Endothelial cell (in vitro differentiated cells): ENCODE data around the gene DLGAP1. TPM values are rescaled to one million over a fixed set of nuclear protein-coding genes. Genes with fewer than 3 reads are reported as not detected.

Source experiments
- DNase-seq: peaks from one replicate; pipeline ENCODE4 v3.0.0; 2021; ENCODE audit warnings: low spot score
- H3K27ac Mint-ChIP-seq: one replicate; pipeline ENCODE4 v1.8.0; 2021; ENCODE audit warnings: mixed read lengths, inconsistent platforms; ENCODE audit not compliant: unreplicated experiment
- H3K27me3 Mint-ChIP-seq: one replicate; pipeline ENCODE4 v1.8.0; 2021; ENCODE audit warnings: mild to moderate bottlenecking, moderate library complexity, mixed read lengths, inconsistent platforms; ENCODE audit not compliant: unreplicated experiment
- H3K36me3 Mint-ChIP-seq: one replicate; pipeline ENCODE4 v1.8.0; 2021; ENCODE audit warnings: mild to moderate bottlenecking, low read depth, mixed read lengths, inconsistent platforms; ENCODE audit not compliant: unreplicated experiment
- H3K4me1 Mint-ChIP-seq: one replicate; pipeline ENCODE4 v1.8.0; 2021; ENCODE audit warnings: mild to moderate bottlenecking, mixed read lengths, inconsistent platforms; ENCODE audit not compliant: unreplicated experiment
- H3K4me3 Mint-ChIP-seq: one replicate; pipeline ENCODE4 v1.8.0; 2021; ENCODE audit warnings: mild to moderate bottlenecking, mixed read lengths, inconsistent platforms; ENCODE audit not compliant: unreplicated experiment
- H3K9me3 Mint-ChIP-seq: one replicate; pipeline ENCODE4 v1.8.0; 2021; ENCODE audit warnings: mixed read lengths, inconsistent platforms; ENCODE audit not compliant: unreplicated experiment
- total RNA-seq: library from RNA; stranded (reverse); fragmentation: NEBNext Ultra II Directional; extraction: Animal tissue kit (Norgen Biotek cat#: 25700); gene quantifications from one replicate; pipeline ENCODE4 v1.2.1, GENCODE V29; 2021; ENCODE audit not compliant: unreplicated experiment
- TF ChIP-seq, protein P1 (sequence below): fragments of 200-600 bp; sonication (generic); IDR thresholded peaks from one replicate; pipeline ENCODE4 v1.5.0; 2021; ENCODE audit warnings: antibody characterized with exemption; ENCODE audit not compliant: unreplicated experiment

The DLGAP1 gene
- total RNA-seq, 1 donor from 2014 or later: 1.8 TPM

DNA sequence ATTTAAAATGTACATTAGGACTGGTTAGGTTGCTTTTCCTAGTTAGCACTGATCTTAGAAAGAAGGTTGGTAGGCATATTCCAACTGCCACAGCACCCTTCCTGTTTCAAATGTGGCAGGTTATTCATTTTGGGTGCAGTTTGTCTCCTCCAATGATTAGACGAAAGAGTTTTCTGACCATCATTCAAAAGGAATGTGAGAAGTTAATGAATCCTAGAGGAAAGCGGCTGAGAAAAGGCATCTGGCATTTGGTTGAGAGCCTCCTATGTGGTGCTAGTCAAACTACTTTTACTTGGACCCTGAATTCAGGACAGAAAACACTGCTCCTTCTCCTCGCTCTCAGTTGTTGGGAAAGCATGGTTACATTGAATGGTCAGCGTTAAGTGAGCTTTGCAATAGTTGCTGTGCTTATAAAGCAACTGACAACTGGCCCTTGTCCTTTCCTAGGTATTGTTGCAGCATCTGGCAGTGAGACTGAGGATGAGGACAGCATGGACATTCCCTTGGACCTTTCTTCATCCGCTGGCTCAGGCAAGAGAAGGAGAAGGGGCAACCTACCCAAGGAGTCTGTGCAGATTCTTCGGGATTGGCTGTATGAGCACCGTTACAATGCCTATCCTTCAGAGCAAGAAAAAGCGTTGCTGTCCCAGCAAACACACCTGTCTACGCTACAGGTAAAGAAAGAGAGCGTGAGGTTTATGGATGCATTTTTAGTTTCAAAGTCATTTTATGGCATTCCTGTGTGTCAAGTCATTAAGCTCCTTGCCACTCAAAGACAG, 999.0 kb downstream of the DLGAP1 start:
- DNase-seq: no peak
- Mint-ChIP-seq H3K27ac (peak overlapping the region; percentile 75), H3K4me3 (peak overlapping the region; percentile 78), H3K9me3 (no peaks in the 10 kb centered on the region), H3K4me1 (peaks cover 58% of the 10 kb centered on the region), H3K36me3 (peaks cover 49% of the 10 kb centered on the region), H3K27me3 (peaks cover 20% of the 10 kb centered on the region)
- TF ChIP-seq, protein P1, sequence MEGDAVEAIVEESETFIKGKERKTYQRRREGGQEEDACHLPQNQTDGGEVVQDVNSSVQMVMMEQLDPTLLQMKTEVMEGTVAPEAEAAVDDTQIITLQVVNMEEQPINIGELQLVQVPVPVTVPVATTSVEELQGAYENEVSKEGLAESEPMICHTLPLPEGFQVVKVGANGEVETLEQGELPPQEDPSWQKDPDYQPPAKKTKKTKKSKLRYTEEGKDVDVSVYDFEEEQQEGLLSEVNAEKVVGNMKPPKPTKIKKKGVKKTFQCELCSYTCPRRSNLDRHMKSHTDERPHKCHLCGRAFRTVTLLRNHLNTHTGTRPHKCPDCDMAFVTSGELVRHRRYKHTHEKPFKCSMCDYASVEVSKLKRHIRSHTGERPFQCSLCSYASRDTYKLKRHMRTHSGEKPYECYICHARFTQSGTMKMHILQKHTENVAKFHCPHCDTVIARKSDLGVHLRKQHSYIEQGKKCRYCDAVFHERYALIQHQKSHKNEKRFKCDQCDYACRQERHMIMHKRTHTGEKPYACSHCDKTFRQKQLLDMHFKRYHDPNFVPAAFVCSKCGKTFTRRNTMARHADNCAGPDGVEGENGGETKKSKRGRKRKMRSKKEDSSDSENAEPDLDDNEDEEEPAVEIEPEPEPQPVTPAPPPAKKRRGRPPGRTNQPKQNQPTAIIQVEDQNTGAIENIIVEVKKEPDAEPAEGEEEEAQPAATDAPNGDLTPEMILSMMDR: no peak

DNA sequence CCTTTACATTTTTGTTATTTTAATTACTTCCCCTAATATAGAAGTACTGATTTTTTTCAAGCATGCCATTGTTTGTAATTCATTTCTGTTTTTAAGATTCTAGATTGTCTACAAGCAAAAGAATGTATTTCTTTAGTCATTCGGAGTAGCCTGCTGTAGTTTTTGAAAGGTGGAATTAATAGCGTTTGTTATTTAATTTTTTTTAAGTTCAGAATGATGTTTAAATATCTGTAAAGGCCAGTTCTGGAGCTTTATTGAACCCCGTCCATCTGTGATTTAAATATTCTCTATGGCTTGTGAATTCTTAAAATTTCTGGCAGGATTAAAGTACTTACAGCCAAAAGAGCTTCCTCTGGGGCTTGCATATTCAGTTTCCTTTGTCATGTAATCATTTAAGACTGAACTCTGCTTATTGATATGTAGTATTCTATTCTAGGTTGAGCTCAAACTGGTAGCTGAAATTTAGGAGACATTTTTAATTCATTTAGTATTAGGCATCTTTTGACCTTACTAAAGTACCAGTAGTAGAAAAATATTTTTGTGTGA, 999.9 kb downstream of the DLGAP1 start:
- DNase-seq: no peak
- Mint-ChIP-seq H3K36me3 (peaks cover 44% of the 10 kb centered on the region), H3K27ac (peak overlapping the region; percentile 96), H3K4me1 (peaks cover 61% of the 10 kb centered on the region), H3K4me3 (peak overlapping the region; percentile 98), H3K27me3 (peaks cover 23% of the 10 kb centered on the region), H3K9me3 (no peaks in the 10 kb centered on the region)
- TF ChIP-seq, protein P1: no peak

- DNase-seq: peak; percentile 47
- Mint-ChIP-seq H3K9me3 (no peaks in the 10 kb centered on the region), H3K36me3 (peaks cover 44% of the 10 kb centered on the region)
Measured at GRCh38 chr18:3454365-3455089, 1000.6 kb downstream of the DLGAP1 start.

GRCh38 chr18:3453540-3454364, 1001.4 kb downstream of the DLGAP1 start:
- peak overlapping the region; percentile 98 for H3K4me3 Mint-ChIP-seq
- H3K4me1 Mint-ChIP-seq: peaks cover 57% of the 10 kb centered on the region
- TF ChIP-seq, protein P1: no peak
- no peaks in the 10 kb centered on the region for H3K9me3 Mint-ChIP-seq
- peaks cover 39% of the 10 kb centered on the region for H3K36me3 Mint-ChIP-seq
- H3K27ac Mint-ChIP-seq: peak overlapping the region; percentile 97
- peaks cover 28% of the 10 kb centered on the region for H3K27me3 Mint-ChIP-seq
- DNase-seq: peak; percentile 27

More at GRCh38 chr18:3454365-3455089, 1000.6 kb downstream of the DLGAP1 start:
- H3K4me1 Mint-ChIP-seq: peaks cover 61% of the 10 kb centered on the region
- TF ChIP-seq, protein P1: peak; percentile 79
- H3K4me3 Mint-ChIP-seq: peak overlapping the region; percentile 98
- H3K27ac Mint-ChIP-seq: peak overlapping the region; percentile 96
- peaks cover 23% of the 10 kb centered on the region for H3K27me3 Mint-ChIP-seq
